H1 (cell line): ENCODE measurements around the gene TCAIM. TPM values are rescaled to one million over a fixed set of nuclear protein-coding genes. Genes with fewer than 3 reads are reported as not detected.
A peak's percentile ranks its signal among the peaks of the same experiment; 100 is the strongest.

Experiments
- CTCF ChIA-PET: fragments of 300-600 bp; sonication (Branson Sonifier 250); formaldehyde crosslinking; loops from one replicate; lab custom pipeline; 2021; ENCODE audit not compliant: partially characterized antibody; lab: Charles Lee
- POLR2A ChIA-PET: fragments of 300-600 bp; sonication (Branson Sonifier 250); formaldehyde crosslinking; loops from one replicate; lab custom pipeline; 2021; ENCODE audit warnings: inconsistent platforms; ENCODE audit not compliant: partially characterized antibody; lab: Charles Lee
- DNase-seq, 2 experiments: peaks; one replicate each; pipeline versions ENCODE4 v3.0.0 to v3.0.0-alpha.2; 2010 to 2022; ENCODE audit warnings: low spot score in 2 of 2, low read depth in 1 of 2, mixed read lengths in 1 of 2
- FAIRE-seq: peaks from 2 replicates; lab custom pipeline; 2011; peaks lifted over from hg19 to GRCh38; lab: Jason Lieb, UNC
- H2AFZ ChIP-seq: 2 replicates; pipeline ENCODE4 v1.8.1; 2012; ENCODE audit warnings: low read length, inconsistent platforms
- H2AK5ac ChIP-seq: 2 replicates; pipeline ENCODE4 v1.6.1; 2013; ENCODE audit warnings: low read depth, low read length
- H2BK120ac ChIP-seq: replicated peaks from 2 replicates; pipeline ENCODE3; 2013; ENCODE audit warnings: low read depth, low read length, inconsistent platforms
- H2BK12ac ChIP-seq: 2 replicates; pipeline ENCODE4 v1.6.1; 2013; ENCODE audit warnings: low read depth, low read length
- H2BK15ac ChIP-seq: 2 replicates; pipeline ENCODE4 v1.6.1; 2013; ENCODE audit warnings: low read length
- H2BK20ac ChIP-seq: 2 replicates; pipeline ENCODE4 v1.6.1; 2013; ENCODE audit warnings: low read length
- H2BK5ac ChIP-seq: 2 replicates; pipeline ENCODE4 v1.6.1; 2013; ENCODE audit warnings: low read depth, low read length
- H3K14ac ChIP-seq: 2 replicates; pipeline ENCODE4 v1.6.1; 2013; ENCODE audit warnings: inconsistent platforms; ENCODE audit not compliant: insufficient read length
- H3K18ac ChIP-seq: 2 replicates; pipeline ENCODE4 v1.6.1; 2013; ENCODE audit warnings: low read length; ENCODE audit errors: extremely low read depth
- H3K23ac ChIP-seq: 2 replicates; pipeline ENCODE4 v1.6.1; 2013; ENCODE audit warnings: inconsistent platforms; ENCODE audit not compliant: insufficient read length
- H3K23me2 ChIP-seq: 2 replicates; pipeline ENCODE4 v1.6.1; 2013; ENCODE audit warnings: low read depth, low read length
- H3K27ac ChIP-seq: 2 replicates; pipeline ENCODE4 v1.6.1; 2011; ENCODE audit warnings: low read depth, low read length, inconsistent platforms
- H3K27me3 ChIP-seq, 4 experiments: replicated peaks in 1 of 4; 1 replicate in 1 of 4; 2 replicates in 3 of 4; pipeline versions ENCODE4 v1.6.1 to v1.8.1; 2011 to 2013; ENCODE audit warnings: low read length in 3 of 4, mild to moderate bottlenecking in 3 of 4, inconsistent platforms in 2 of 4, mixed read lengths in 2 of 4, moderate library complexity in 1 of 4; ENCODE audit not compliant: control insufficient read depth in 3 of 4, insufficient read depth in 3 of 4; ENCODE audit errors: extremely low read depth in 1 of 4
- H3K36me3 ChIP-seq, 4 experiments: 2 replicates each; pipeline versions ENCODE4 v1.6.1 to v1.8.1; 2011 to 2013; ENCODE audit warnings: mild to moderate bottlenecking in 4 of 4, low read length in 3 of 4, moderate library complexity in 2 of 4, control low read depth in 1 of 4, inconsistent platforms in 1 of 4; ENCODE audit not compliant: insufficient read depth in 4 of 4, control insufficient read depth in 2 of 4
- H3K4ac ChIP-seq: replicated peaks from 2 replicates; pipeline ENCODE3; 2013; ENCODE audit warnings: low read length, low read depth, mixed read lengths, inconsistent platforms; ENCODE audit not compliant: insufficient read length
- H3K4me1 ChIP-seq, 4 experiments: replicated peaks in 1 of 4; 1 replicate in 1 of 4; 2 replicates in 3 of 4; pipeline versions ENCODE4 v1.6.1 to v1.8.1; 2011 to 2013; ENCODE audit warnings: low read length in 3 of 4, inconsistent platforms in 2 of 4, mixed read lengths in 1 of 4; ENCODE audit not compliant: insufficient read depth in 4 of 4, control insufficient read depth in 3 of 4
- H3K4me2 ChIP-seq, 2 experiments: 2 replicates each; pipeline versions ENCODE4 v1.6.1 to v1.8.1; 2011 to 2013; ENCODE audit warnings: low read depth in 2 of 2, low read length in 2 of 2, control low read depth in 1 of 2, inconsistent platforms in 1 of 2, mild to moderate bottlenecking in 1 of 2; ENCODE audit not compliant: insufficient read depth in 1 of 2
- H3K4me3 ChIP-seq, 4 experiments: fragments of 200-600, 300-600 bp in 1 of 4; sonication (generic), shearing (Covaris generic), sonication (Bioruptor Twin) in 1 of 4; 2 replicates each; pipeline versions ENCODE4 v1.5.1 to v1.8.1; 2011 to 2016; ENCODE audit warnings: low read length in 4 of 4, low read depth in 3 of 4, control low read depth in 2 of 4, inconsistent platforms in 2 of 4, mild to moderate bottlenecking in 2 of 4, mixed read lengths in 1 of 4, moderate library complexity in 1 of 4; ENCODE audit not compliant: insufficient read depth in 2 of 4; ENCODE audit errors: extremely low read depth in 1 of 4
- H3K56ac ChIP-seq: replicated peaks from 2 replicates; pipeline ENCODE3; 2013; ENCODE audit warnings: low read depth, mild to moderate bottlenecking, mixed read lengths, low read length, inconsistent platforms; ENCODE audit not compliant: insufficient read length
- H3K79me1 ChIP-seq: 2 replicates; pipeline ENCODE4 v1.6.1; 2013; ENCODE audit warnings: low read depth, low read length, control low read depth
- H3K79me2 ChIP-seq, 2 experiments: 2 replicates each; pipeline versions ENCODE4 v1.6.1 to v1.8.1; 2012 to 2013; ENCODE audit warnings: low read length in 2 of 2, mild to moderate bottlenecking in 2 of 2, inconsistent platforms in 1 of 2; ENCODE audit not compliant: insufficient read depth in 2 of 2, control insufficient read depth in 1 of 2
- H3K9ac ChIP-seq, 4 experiments: replicated peaks in 1 of 4; 1 replicate in 1 of 4; 2 replicates in 3 of 4; pipeline versions ENCODE4 v1.6.1 to v1.8.1; 2011 to 2013; ENCODE audit warnings: low read depth in 3 of 4, low read length in 3 of 4, control low read depth in 2 of 4, mild to moderate bottlenecking in 2 of 4, moderate library complexity in 2 of 4, inconsistent platforms in 1 of 4; ENCODE audit errors: extremely low read depth in 1 of 4
- H3K9me3 ChIP-seq, 2 experiments: 2 replicates each; pipeline versions ENCODE4 v1.6.1 to v1.8.1; 2012 to 2013; ENCODE audit warnings: mild to moderate bottlenecking in 2 of 2, moderate library complexity in 2 of 2, control low read depth in 1 of 2, inconsistent platforms in 1 of 2, low read depth in 1 of 2, low read length in 1 of 2, mixed read lengths in 1 of 2; ENCODE audit not compliant: insufficient read depth in 2 of 2
- H4K20me1 ChIP-seq, 2 experiments: replicated peaks in 1 of 2; 2 replicates each; pipeline versions ENCODE3 to v1.8.1; 2011 to 2013; ENCODE audit warnings: inconsistent platforms in 2 of 2, low read length in 2 of 2, mild to moderate bottlenecking in 1 of 2; ENCODE audit not compliant: insufficient read depth in 2 of 2, control insufficient read depth in 1 of 2
- H4K5ac ChIP-seq: 2 replicates; pipeline ENCODE4 v1.6.1; 2013; ENCODE audit warnings: low read length, low read depth, mixed read lengths, inconsistent platforms; ENCODE audit not compliant: insufficient read length
- H4K8ac ChIP-seq: 2 replicates; pipeline ENCODE4 v1.8.0; 2013; ENCODE audit warnings: mild to moderate bottlenecking, moderate library complexity, low read length, inconsistent platforms; ENCODE audit not compliant: insufficient read depth; ENCODE audit errors: extremely low read depth
- H4K91ac ChIP-seq: replicated peaks from 2 replicates; pipeline ENCODE3; 2013; ENCODE audit warnings: low read length, mixed read lengths, inconsistent platforms; ENCODE audit not compliant: insufficient read length
- ASH2L ChIP-seq: fragments of 200-600, 300-600 bp; sonication (generic); IDR thresholded peaks from one replicate; pipeline ENCODE4 v1.7.1; 2017; ENCODE audit warnings: low read length
- BACH1 ChIP-seq: IDR thresholded peaks from 2 replicates; pipeline ENCODE4 v1.6.1; 2012; ENCODE audit warnings: low read length, improper control_type of control experiment
- BCL11A ChIP-seq, 2 experiments: IDR thresholded peaks; one replicate each; pipeline ENCODE4 v1.6.1; 2011; ENCODE audit warnings: low read depth in 2 of 2, low read length in 2 of 2, mild to moderate bottlenecking in 2 of 2
- CEBPB ChIP-seq: IDR thresholded peaks from 2 replicates; pipeline ENCODE4 v1.6.1; 2012; ENCODE audit warnings: low read depth, low read length
- EZH2 ChIP-seq: fragments of 200-600 bp; sonication (generic); IDR thresholded peaks from 2 replicates; pipeline ENCODE4 v1.7.1; 2012; ENCODE audit warnings: low read depth, mild to moderate bottlenecking, moderate library complexity, low read length, inconsistent platforms; ENCODE audit not compliant: severe bottlenecking
- FOSL1 ChIP-seq: IDR thresholded peaks from 2 replicates; pipeline ENCODE4 v1.6.1; 2011; ENCODE audit warnings: mild to moderate bottlenecking, low read depth, low read length, moderate library complexity; ENCODE audit not compliant: insufficient read depth
- KDM1A ChIP-seq: fragments of 200-600, 300-600 bp; sonication (generic); IDR thresholded peaks from 2 replicates; pipeline ENCODE4 v1.7.1; 2016; ENCODE audit warnings: mild to moderate bottlenecking, low read length, borderline replicate concordance
- RXRA ChIP-seq: IDR thresholded peaks from 2 replicates; pipeline ENCODE4 v1.6.1; 2011; ENCODE audit warnings: low read depth, mild to moderate bottlenecking, low read length, moderate library complexity; ENCODE audit not compliant: insufficient read depth
- SIRT6 ChIP-seq: IDR thresholded peaks from one replicate; pipeline ENCODE4 v1.7.1; 2012; ENCODE audit warnings: low read length, inconsistent platforms
- SUZ12 ChIP-seq: fragments of 200-600 bp; sonication (generic); IDR thresholded peaks from 2 replicates; pipeline ENCODE4 v1.6.1; 2012; ENCODE audit warnings: mild to moderate bottlenecking, inconsistent platforms, low read length, moderate library complexity, mixed read lengths
- TAF1 ChIP-seq: IDR thresholded peaks from 2 replicates; pipeline ENCODE4 v1.6.1; 2011; ENCODE audit warnings: mild to moderate bottlenecking, low read depth, low read length
- TCF12 ChIP-seq: IDR thresholded peaks from 2 replicates; pipeline ENCODE4 v1.6.1; 2011; ENCODE audit warnings: low read depth, mild to moderate bottlenecking, low read length
- WGBS, 2 experiments: shearing (Covaris generic) in 1 of 2; methylation state at CpG; one replicate each; pipeline versions ENCODE4 v1.1.6 to v1.1.7; 2013 to 2015; ENCODE audit warnings: low lambda C conversion rate in 2 of 2, mixed read lengths in 2 of 2, inconsistent platforms in 1 of 2, low coverage in 1 of 2, missing lambda C conversion rate in 1 of 2; ENCODE audit not compliant: insufficient replicate concordance in 2 of 2, insufficient coverage in 1 of 2, insufficient read length in 1 of 2; ENCODE audit errors: extremely low coverage in 1 of 2, missing lambda C conversion rate in 1 of 2; 5-methylcytosine and 5-hydroxymethylcytosine counted together
- polyA plus RNA-seq, 7 experiments: library from polyadenylated mRNA; depleted of rRNA in 3 of 7; stranded (reverse) in 5 of 7; unstranded in 2 of 7; fragments of >200 nt in 5 of 7; fragments of 200-250 nt in 2 of 7; gene quantifications; 1 replicate in 5 of 7; 2 replicates in 1 of 7; 4 replicates in 1 of 7; pipeline versions ENCODE4 v1.2.1 to v1.2.3, GENCODE V29; 2011 to 2013; ENCODE audit warnings: missing spikeins in 2 of 7, mixed read lengths in 2 of 7
- total RNA-seq: library from RNA; stranded (reverse); fragmentation: NEBNext Ultra II Directional; extraction: Animal tissue kit (Norgen Biotek cat#: 25700); gene quantifications from 2 replicates; pipeline ENCODE4 v1.2.1, GENCODE V29; 2021
- TF ChIP-seq, protein P1 (sequence below): IDR thresholded peaks from 2 replicates; pipeline ENCODE4 v1.6.1; 2011; ENCODE audit warnings: low read depth, mild to moderate bottlenecking, low read length; ENCODE audit not compliant: insufficient read depth

The TCAIM gene
- total and polyA plus RNA-seq, 2 of the 8 experiments (the other 6 are each of a cell fraction or from before 2014, with no cell fraction given) = 6.9 to 22.1 TPM

GRCh38 chr3:44355362-44356033 is 16.9 kb downstream of the TCAIM start:
- no peak overlapping the region; a peak in 1 of 8 replicates for H3K4me3 ChIP-seq
- no peak overlapping the region for H3K18ac ChIP-seq
- H3K23me2 ChIP-seq = no peaks in the 10 kb centered on the region
- H3K4me1 ChIP-seq = peaks cover 3 to 10% (median 5%) of the 10 kb centered on the region in 4 experiments; a peak in 4 of 7 replicates
- no peak overlapping the region for H2BK12ac ChIP-seq
- POLR2A ChIA-PET = interaction anchor here (1.5 kb wide), 2 partner anchors 9 to 18 kb away, joined by 3 to 4 read pairs; no protein-coding TSS in a partner anchor
- no peak overlapping the region for H2BK5ac ChIP-seq
- no peaks in the 10 kb centered on the region for H3K27me3 ChIP-seq
- H2BK120ac ChIP-seq = no peak overlapping the region
- FAIRE-seq (peak; percentile 19), DNase-seq (no peak)
- H3K9me3 ChIP-seq = no peaks in the 10 kb centered on the region
- no peak overlapping the region for H4K8ac ChIP-seq
- H3K4me2 ChIP-seq = no peak overlapping the region; a peak in 1 of 4 replicates
- H4K91ac ChIP-seq = no peak overlapping the region
- H3K56ac ChIP-seq = no peak overlapping the region
- H3K4ac ChIP-seq = no peak overlapping the region
- H3K36me3 ChIP-seq = peaks cover 0 to 3% (median 0%) of the 10 kb centered on the region in 4 experiments; a peak in 1 of 8 replicates
- H2AFZ ChIP-seq = no peak overlapping the region
- CTCF ChIA-PET = interaction anchor here (1.1 kb wide), 1 partner anchor 32 kb away, joined by 5 read pairs; no protein-coding TSS in a partner anchor
- H2BK15ac ChIP-seq = no peak overlapping the region
- WGBS, 2 experiments = 40% methylated on average over 2 of the region's 2 CpGs; no CpG with 5 or more reads in 1 of the 2 experiments
- H3K79me2 ChIP-seq = no peaks in the 10 kb centered on the region; a peak in 1 of 4 replicates
- H4K20me1 ChIP-seq = no peaks in the 10 kb centered on the region
- H3K79me1 ChIP-seq = no peaks in the 10 kb centered on the region
- H3K9ac ChIP-seq = no peak overlapping the region
- H2BK20ac ChIP-seq = no peak overlapping the region
- H3K14ac ChIP-seq = no peak overlapping the region
- no peak overlapping the region for H3K27ac ChIP-seq
- no peak overlapping the region for H2AK5ac ChIP-seq
- TF ChIP-seq TAF1 = no peak
- no peak for TF ChIP-seq EZH2
- no peak for TF ChIP-seq BCL11A (IDR thresholded peaks at IDR 0.05; ENCODE audit: low read depth in 2 of 2, low read length in 2 of 2)
- no peak for TF ChIP-seq SUZ12
- no peak for TF ChIP-seq SIRT6
- no peak for TF ChIP-seq BACH1
- TF ChIP-seq FOSL1 = no peak
- TF ChIP-seq ASH2L = no peak
- TF ChIP-seq, protein P1, sequence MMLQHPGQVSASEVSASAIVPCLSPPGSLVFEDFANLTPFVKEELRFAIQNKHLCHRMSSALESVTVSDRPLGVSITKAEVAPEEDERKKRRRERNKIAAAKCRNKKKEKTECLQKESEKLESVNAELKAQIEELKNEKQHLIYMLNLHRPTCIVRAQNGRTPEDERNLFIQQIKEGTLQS = no peak
- TF ChIP-seq RXRA = no peak
- TF ChIP-seq KDM1A = no peak
- TF ChIP-seq CEBPB = no peak
- TF ChIP-seq TCF12 = no peak
- no peak overlapping the region for H4K5ac ChIP-seq
- H3K23ac ChIP-seq = no peak overlapping the region
